ENCODE measurements around the gene NCLN.
"Not testable (repeated sequence)": the region's sequence is repeated elsewhere in the genome, so short reads cannot be mapped to it uniquely, and the experiment has no call there.

Gene NCLN

GRCh38 chr19:3186160-3186688, 494 bp downstream of the NCLN start:
- FAIRE-seq: no peak

DNA sequence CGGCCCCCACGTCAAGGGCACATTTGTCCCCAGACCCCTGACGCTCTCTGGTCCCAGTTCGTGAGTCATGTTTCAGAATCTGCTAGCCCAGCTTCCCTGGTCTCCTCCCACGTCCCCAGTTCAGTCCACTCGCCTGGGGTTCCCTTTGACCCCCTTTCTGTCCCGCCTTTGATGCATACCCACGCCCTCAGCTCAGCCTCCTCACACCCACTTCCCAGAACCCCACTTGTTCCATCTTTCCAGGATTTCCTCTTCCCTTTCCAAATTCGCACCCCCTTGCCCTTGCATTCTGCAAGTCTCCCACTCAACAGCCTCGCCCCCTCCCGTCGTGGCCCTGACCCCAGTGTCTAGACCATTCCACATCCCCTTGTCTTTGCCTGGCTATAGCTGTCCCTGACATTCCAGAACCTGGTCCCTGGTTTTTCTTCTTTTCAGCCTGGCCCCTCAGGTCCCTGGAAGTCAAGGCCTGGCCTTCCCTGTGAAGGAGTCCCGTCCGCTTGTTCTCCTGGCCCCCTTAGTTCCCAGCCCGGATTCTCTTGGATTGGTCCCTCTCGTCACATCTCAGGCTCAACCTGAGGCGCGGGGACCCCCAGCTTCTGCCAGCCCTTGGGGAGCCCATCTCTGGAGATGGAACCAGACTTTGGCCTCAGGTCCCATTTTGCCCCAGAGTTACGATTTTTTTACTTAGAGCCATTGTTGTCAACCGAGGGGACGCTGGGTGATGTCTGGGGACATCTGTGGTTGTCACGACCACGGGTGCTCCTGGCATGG, 1.3 kb downstream of the NCLN start:
- no peak for FAIRE-seq

DNA sequence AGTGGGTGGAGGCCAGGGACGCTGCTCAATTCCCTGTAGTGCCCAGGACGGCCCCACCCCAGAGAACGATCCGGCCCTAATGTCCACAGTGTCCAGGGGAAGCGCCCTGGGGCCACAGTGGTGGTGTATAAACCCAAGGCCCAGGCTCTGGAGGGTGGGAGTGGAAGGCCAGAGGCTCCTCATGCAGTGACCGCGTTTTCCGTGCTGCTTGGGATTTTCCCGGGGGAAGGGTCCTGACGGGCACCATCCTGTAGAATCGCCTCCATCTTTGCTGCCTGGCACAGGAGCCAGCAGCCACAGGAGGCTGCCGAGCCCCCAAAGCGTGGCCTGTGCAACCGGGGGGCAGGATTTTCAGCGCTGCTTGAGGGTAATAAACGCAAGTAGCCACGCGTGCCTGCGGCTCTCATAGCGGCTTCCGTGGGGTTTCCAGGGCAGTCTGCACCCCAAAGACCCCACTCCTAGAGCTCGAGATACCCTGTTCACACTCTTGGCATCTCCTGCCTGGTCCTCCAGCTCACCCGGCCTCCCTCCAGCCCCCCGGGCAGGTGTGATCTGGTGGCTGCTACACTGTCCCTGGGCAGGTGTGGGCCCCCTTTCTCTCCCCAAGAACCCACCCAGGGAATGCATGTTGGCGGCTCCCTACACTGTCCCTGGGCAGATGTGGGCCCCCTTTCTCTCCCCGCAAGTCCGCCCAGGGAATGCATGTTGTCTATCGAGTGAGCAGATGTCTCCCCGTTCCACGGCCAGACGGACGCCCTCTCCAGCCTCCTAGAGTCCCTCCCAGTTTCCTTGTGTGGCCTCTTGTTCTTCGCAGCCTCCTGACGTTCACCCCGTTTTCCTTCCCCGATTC, 2.2 kb downstream of the NCLN start:
- no peak for FAIRE-seq

- no peak for FAIRE-seq
Measured at GRCh38 chr19:3188627-3189596, 3.2 kb downstream of the NCLN start.

- no peak for FAIRE-seq
Measured at GRCh38 chr19:3189702-3190469, 4.2 kb downstream of the NCLN start.

DNA sequence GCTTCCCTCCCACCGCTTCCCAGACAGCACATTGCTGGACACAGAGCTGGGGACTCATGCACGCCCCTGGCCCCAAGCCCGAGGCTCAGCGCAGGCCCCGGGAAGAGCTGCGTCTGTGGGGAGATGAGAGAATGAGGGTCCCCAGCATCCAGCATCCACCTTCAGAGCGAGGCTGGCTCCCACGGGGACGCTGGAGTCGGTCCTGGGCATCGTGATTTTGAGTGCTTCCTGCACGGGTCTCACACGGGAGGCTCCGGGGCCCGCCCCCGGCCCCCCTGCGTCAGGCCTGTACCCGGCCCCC, 4.7 kb downstream of the NCLN start:
- FAIRE-seq: no peak

DNA sequence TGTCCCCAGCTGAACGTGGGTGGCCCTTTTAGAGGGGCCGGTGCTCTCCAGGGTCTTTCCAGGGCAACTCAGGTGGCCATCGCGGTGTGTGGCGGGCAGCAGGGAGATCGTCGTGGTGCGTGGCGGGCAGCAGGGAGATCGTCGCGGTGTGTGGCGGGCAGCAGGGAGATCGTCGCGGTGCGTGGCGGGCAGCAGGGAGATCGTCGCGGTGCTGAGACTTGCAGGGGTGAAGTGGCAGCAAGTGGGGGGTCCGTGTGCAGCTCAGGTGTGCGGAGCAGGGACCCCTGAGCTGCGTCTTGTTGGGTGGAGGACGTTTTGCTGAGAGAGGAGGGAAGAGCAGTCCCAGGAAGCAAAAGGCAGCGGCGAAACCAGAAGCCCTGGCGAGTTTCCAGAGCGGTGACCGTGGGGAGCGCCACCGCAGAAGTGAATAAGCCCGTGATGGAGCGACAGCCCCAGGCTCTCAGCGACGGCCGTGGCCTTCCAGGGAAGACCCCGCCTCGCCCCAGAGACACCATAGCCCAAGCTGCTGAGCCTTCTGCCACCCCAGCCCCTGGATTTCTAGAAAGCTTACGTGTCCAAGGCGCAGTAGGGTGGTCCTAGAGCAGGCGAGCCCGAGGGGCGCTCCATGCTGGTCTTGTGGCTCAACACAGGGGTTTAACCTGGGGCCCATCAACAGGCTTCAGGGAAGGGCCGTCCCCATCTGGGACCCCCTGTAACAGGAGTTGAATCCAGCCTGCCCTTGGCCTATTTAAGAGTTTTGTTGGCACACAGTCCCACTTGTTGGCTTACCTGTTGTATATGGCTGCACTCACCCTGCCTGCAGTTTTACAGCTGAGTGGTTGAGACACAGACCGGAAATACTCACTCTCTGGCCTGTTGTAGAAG, 5.4 kb downstream of the NCLN start:
- FAIRE-seq: no peak

DNA sequence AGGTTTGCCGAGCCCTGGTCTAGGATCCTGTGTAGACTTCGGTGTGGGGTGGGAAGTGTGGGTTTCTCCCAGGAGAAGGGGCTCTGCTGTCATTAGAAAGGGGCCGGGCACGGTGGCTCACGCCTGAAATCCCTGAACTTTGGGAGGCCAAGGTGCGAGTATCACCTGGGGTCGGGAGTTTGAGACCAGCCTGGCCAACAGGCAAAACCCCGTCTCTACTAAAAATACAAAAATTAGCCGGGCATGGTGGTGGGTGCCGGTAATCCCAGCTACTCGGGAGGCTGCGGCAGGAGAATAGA, 6.0 kb downstream of the NCLN start:
- FAIRE-seq: not testable (repeated sequence)

DNA sequence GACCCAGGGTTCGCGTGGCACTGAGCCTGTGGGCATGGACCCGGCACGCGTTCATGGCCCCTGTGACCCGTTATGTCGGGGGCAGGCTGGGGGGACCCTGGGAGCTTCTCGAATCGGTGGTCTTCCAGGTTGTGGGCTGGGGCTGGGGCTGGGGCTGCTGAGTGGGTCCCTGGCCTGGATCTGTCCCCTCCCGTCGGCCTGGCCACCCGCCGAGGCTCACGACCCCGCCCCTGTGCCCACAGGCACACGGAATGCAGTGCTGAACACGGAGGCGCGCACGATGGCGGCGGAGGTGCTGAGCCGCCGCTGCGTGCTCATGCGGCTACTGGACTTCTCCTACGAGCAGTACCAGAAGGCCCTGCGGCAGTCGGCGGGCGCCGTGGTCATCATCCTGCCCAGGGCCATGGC, 6.5 kb downstream of the NCLN start:
- FAIRE-seq: no peak

DNA sequence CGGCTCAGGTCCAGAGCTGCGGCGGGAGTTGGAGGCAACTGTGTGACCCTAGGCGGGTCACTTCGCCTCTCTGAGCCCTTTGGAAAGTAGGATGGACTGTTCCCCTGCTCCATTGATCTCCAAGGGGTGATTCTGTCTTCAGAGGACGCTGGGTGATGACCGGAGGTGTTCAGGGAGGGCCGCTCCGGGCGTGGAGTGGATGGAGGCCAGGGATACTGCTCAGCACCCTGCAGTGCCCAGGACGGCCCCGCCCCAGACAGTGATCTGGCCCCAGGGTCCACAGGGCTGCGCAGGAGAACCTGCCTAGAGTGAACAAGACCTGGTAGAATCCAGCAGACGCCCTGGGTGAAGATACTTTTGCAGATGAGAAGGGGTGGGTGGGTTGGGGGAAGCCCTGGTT, 7.0 kb downstream of the NCLN start:
- FAIRE-seq: no peak

- no peak for FAIRE-seq
Measured at GRCh38 chr19:3193256-3194105, 7.8 kb downstream of the NCLN start.

- FAIRE-seq: no peak
Measured at GRCh38 chr19:3194106-3195087, 8.7 kb downstream of the NCLN start.

DNA sequence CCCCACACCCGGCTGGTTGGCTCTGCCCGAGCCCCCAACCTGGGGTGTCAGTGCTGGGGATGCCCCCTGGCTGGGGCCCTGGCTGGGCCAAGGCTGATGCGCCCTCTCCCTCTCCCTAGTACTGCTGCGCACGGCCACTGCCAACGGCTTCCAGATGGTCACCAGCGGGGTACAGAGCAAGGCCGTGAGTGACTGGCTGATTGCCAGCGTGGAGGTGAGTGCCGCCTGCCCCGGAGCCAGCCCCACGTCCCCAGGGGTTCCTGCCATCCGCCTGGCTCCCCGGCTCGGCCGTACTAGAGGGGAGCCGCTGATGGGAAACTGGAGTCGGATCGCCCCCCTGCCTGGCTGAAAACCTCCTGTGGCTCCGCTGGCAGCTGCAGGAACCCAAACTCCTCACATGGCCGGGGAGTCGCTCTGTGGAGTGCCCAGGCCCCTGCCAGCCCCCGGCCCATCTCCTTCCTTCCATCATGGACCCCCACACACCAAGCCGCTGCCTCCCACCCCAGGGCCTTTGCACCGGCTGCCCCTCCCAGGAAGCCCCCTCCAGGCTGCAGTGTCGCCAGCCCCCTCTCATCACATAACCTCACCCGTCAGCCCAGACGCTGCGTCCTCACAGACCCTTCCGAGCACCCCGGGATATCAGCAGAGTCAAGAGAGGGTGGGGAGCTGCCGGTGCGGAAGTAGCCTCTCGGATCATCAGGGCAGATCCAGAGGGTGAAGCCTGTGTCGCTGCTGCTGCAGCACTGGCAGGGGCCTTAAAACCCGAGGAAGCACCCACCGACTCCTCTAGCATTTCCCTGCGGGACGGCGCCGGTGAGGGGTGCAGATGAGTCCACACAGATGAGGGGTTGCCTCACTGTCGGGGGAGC, 10.6 kb downstream of the NCLN start:
- FAIRE-seq: no peak

DNA sequence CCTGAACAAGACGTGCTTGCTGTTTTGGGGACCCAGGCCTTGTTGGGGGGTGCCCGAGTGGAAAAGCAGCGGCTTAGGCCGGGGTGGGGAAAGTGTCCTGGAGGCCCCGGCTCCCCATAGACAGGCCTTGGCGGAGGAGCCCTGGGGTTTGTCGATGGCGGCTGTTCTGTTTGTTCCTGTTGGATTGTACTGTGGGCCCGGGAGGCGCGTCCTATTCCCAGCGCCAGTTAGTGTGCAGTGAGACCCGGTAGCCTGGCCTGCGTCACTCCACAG, 11.1 kb downstream of the NCLN start:
- FAIRE-seq: no peak

- FAIRE-seq: no peak
Measured at GRCh38 chr19:3198901-3199700, 13.4 kb downstream of the NCLN start.

- no peak for FAIRE-seq
Measured at GRCh38 chr19:3201072-3201700, 15.5 kb downstream of the NCLN start.

DNA sequence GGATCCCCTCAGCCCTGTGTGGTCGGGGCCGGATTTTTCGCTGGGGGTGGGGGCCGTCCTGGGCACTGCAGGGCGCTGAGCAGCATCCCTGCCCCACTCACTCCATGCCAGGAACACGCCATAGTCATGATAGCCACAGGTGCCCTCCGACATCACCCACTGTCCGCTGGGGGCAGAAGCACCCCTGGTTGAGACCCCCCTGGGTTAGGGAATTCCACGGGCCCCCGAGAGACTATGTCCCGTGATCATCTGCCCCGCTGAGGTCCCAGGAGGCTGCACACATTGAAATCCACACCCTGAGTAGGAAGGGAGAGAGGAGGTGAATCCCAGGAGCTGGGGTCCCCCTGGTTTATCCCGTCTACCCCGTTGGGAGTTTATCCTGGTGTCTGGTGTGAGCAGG, 16.2 kb downstream of the NCLN start:
- FAIRE-seq: no peak

Measured in islet of Langerhans (tissue), 1 donor.